Kidney capillary endothelial cell (primary cell): Measurements from ENCODE around the gene KCND3.

Source experiments
- DNase-seq: peaks from one replicate; pipeline ENCODE4 v3.0.0-alpha.2; 2018; ENCODE audit warnings: low spot score

KCND3 gene

GRCh38 chr1:111848852-111849545 is 140.5 kb downstream of the KCND3 start:
- no peak for DNase-seq

GRCh38 chr1:111847466-111847865 is 142.0 kb downstream of the KCND3 start:
- DNase-seq: no peak

- no peak for DNase-seq
Measured at GRCh38 chr1:111846842-111847241, 142.6 kb downstream of the KCND3 start.

- no peak for DNase-seq
Measured at GRCh38 chr1:111843177-111843576, 146.3 kb downstream of the KCND3 start.

- no peak for DNase-seq
Measured at GRCh38 chr1:111842411-111842810, 147.1 kb downstream of the KCND3 start.

- no peak for DNase-seq
Measured at GRCh38 chr1:111841746-111842145, 147.7 kb downstream of the KCND3 start.

GRCh38 chr1:111841189-111841588 is 148.3 kb downstream of the KCND3 start:
- no peak for DNase-seq

GRCh38 chr1:111837393-111837792 is 152.1 kb downstream of the KCND3 start:
- DNase-seq: no peak

- DNase-seq: no peak
Measured at GRCh38 chr1:111836111-111836510, 153.4 kb downstream of the KCND3 start.

GRCh38 chr1:111835514-111835913 is 154.0 kb downstream of the KCND3 start:
- DNase-seq: no peak

- no peak for DNase-seq
Measured at GRCh38 chr1:111834956-111835355, 154.5 kb downstream of the KCND3 start.

GRCh38 chr1:111833334-111833733 is 156.1 kb downstream of the KCND3 start:
- DNase-seq: no peak

GRCh38 chr1:111832521-111833155 is 156.8 kb downstream of the KCND3 start:
- no peak for DNase-seq

GRCh38 chr1:111831153-111831552 is 158.3 kb downstream of the KCND3 start:
- DNase-seq: no peak

GRCh38 chr1:111827946-111828345 is 161.5 kb downstream of the KCND3 start:
- DNase-seq: no peak

GRCh38 chr1:111826278-111826677 is 163.2 kb downstream of the KCND3 start:
- DNase-seq: no peak

GRCh38 chr1:111825217-111825616 is 164.3 kb downstream of the KCND3 start:
- DNase-seq: no peak

- no peak for DNase-seq
Measured at GRCh38 chr1:111822138-111822537, 167.3 kb downstream of the KCND3 start.

GRCh38 chr1:111821121-111821745 is 168.2 kb downstream of the KCND3 start:
- DNase-seq: no peak

GRCh38 chr1:111819566-111820263 is 169.8 kb downstream of the KCND3 start:
- no peak for DNase-seq

GRCh38 chr1:111818546-111818945 is 170.9 kb downstream of the KCND3 start:
- DNase-seq: no peak

- DNase-seq: no peak
Measured at GRCh38 chr1:111818081-111818480, 171.4 kb downstream of the KCND3 start.

- no peak for DNase-seq
Measured at GRCh38 chr1:111814642-111815041, 174.8 kb downstream of the KCND3 start.
